GM21723 (cell line): ENCODE measurements around the gene KISS1R.

ENCODE experiments used
- ATAC-seq: cut with Tn5 transposase; IDR thresholded peaks from one replicate; pipeline ENCODE4 v1.9.1; 2021; ENCODE audit warnings: mild to moderate bottlenecking, moderate library complexity; ENCODE audit not compliant: unreplicated experiment

The KISS1R gene

DNA sequence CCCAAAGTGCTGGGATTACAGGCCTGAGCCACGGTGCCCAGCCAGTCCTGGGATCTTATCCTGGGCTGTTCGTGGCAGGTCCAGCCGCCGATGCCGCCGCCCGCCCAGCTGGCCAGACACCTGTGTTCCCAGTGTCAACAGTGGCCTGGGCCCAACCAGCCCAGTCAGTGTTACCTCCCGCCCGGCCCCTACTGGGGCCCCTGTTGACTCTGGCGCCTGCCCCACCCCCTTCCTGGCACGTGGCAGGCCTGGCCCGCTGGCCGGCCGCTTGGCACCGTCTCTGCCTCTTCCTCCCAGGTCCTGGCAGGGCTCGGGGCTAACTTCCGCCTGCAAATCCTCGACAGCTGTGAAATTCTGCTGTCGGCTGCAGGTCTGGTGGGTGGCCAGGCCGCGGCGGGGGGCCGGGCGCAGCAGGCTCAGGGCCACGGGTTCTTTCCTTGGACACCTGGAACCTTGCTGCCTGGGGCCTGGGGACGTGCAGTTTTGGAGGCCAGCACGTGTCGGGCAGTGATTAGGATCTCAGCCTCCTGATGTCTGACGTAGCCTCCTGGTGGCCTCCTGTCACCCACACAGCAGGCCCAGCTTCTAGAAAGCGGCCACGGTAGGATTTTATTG is 17.8 kb downstream of the KISS1R start:
- ATAC-seq, result no peak

DNA sequence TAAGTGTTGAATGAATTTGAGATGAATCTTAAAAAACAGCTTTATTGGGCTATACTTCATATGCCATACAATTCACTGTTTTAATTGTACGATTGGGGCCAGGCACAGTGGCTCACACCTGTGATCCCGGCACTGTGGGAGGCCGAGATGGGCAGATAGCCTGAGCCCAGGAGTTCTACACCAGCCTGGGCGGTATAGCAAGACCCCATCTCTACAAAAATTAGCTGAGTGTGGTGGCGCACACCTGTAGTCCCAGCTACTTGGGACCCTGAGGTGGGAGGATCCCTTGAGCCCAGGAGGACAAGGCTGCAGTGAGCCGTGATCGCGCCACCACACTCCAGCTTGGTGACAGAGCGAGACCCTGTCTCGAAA is 19.0 kb downstream of the KISS1R start:
- no peak for ATAC-seq

DNA sequence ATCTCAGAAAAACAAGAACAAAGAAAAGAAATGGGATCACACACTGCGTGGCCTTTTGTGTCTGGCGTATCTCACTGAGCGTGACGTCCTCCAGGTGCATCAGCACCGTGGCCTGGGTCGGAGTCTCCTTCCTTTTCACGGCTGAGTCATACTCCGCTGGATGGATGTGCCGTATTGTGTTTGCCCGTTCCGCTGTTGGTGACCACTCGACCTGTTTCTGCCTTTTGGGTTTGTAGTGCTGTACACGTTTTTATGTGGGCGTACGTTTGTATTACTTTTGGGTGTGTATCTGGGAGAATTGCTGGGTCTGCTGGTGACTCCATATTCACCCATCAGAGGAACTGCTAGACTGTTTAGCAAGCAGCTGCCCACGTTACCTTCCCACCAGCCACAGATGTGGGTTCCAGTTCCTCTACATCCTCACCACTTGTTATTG is 20.1 kb downstream of the KISS1R start:
- no peak for ATAC-seq

DNA sequence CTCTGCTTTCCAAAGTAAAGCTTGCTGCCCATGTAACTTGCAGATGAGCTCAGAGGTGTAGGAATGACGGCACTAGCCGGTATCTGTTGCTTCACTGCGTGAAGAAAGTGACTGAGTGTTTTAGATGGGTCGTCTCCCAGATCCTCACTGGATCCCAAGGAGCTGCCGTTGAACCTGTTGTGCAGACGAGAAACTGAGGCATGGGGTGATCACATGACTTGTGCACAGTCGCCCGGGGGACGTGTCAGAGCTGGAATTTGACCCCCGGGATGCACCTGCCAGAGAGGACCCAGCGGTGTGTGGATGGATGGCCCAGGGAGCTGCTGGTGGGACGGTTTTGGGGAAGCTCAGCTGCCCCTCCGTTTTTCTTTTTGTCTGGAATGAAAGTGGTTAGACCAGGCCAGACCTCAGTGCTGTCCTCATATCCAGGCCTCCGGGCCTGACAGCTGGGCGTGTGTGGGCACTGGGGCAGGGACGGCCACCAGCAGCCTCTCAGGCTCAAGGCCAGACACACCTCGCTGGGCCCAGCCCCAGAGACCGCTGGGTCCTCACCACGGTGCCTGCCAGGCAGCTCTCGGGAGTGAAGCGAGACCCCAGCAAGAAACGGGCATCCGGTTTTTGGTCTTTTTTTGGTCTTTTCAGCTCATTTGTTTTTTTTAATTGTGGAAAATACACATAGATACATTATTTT is 21.2 kb downstream of the KISS1R start:
- no peak for ATAC-seq

DNA sequence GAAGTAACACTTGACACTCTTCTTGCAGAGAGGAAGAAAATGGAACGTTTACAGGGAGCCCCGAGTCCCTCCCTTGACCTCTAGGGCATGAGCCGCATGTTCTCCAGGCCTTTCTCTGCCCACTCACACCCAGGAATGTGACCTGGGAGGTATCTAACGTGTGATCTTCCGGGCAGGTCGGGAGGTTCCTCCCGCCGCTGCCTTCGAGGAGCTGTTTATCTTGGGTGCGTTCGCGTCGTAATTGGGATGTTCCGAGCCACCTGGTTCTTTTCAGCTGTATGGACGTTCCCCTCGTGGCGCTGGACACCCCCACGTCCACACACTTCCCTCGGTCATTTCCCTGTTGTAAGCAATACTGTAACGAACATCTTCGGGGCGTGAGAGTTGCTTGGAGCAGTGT is 22.3 kb downstream of the KISS1R start:
- no peak for ATAC-seq

DNA sequence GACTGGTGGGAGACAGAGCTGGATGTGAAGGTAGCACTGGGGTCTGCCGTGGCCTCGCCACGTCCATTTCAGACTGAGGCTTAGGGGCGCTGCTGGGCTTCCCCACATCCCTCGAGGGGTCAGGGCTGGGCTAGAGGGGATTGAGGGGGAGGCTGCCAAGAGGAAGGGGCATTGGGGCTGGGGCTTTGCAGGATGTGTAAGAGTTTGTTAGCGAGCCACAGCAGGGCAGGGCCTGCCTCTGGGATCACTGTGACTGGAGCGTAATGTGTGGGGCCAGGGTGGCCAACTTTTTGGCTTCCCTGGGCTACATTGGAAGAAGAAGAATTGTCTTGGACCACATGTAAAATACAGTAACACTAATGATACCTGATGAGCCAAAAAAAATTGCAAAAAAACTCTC is 22.8 kb downstream of the KISS1R start:
- no peak for ATAC-seq

DNA sequence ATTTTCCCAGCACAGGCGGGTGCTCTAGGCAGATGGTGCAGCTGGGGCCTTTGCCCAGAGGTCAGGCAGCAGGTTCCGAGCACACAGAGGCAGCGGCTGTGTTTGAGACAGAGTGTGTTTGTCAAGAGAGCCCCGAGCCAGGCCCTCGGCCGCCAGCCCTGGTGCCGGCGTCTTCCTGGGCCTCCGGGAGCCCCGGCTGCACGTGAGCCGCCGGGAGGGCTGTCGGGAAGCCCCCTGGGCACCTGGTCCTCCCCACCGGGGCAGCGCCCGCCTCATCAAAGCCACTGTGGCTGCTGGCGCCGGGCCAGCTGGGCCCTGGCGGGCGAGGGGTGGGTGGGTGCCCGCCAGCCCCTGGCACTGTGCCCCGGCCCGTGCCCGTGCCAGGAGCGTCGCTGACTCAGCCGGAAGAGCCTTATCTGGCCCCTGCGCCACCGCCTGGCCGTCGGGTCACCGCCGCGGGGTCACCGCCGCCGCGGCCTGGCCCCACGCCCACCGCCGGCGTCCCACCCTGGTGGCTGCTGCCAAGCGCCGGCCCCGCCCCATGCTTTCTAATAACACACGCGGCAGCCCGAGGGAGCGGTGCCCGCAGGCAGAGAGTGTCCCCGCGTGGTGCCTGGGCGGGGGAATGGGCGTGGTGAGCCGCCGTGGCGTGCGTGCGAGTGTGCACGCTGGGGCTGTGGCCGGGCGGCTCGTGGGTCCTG is 23.6 kb downstream of the KISS1R start:
- no peak for ATAC-seq

DNA sequence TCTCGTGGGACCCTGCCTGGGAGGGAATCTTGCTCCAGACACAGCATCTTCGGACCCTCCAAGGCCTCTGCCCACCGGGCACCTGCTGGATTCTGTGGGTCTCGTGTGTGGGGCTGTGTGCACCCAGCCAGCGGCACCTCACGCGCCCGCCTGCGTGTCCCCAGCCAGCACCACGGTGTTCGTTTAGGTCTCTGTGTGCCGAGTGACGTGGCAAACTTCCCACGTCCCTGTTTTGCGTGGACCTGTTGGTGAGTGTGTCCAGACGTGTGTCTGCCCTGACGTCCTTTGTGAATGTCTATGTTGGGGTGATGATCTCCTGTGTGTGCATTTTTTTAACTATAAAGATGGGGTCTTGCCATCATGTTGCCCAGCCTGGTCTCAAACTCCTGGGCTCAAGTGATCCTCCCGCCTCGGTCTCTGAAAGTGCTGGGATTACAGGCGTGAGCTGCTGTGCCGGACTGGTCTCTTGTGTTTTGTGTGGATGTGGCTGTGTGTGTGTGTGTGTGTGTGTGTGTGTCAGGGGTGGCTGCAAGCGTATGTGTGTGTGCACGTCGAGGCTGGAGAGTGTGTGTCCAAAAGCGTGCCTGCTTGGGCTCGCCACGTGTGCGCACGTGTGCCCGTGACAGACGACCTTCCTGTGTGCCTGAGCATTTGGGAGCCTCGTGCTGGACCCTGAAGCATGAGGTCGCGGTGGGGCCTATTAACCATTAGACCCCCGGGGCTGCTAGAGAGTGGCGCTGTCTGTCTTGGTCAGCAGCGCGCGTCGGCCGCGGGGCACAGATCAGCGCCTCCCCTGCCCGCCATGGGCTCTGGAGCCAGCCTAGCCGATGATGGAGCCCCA is 24.4 kb downstream of the KISS1R start:
- no peak for ATAC-seq

DNA sequence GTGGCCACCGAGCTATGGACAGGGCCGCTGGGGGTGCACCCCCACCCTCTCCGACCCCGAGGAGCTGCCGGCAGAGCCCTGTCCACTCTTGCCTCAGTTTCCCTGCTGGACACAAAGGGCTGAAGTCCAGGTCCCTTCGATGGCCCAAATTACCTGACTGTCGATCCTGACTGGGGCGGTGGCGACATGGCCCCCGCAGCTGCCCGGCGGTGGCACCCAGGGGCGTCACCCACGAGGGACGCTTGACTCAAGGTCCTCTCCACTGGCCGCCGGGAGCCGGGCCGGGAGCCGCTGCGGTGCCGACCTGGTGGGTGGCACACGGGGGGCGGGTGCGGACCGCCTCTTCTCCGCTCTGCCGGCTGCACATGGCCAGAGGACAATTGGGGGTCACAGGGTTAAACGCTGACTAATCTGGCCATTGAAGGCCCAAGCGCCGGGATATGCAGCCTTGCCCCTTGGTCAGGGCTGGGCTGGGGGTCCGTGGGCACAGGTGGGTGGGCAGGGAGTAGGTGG is 25.1 kb downstream of the KISS1R start:
- ATAC-seq, result no peak

DNA sequence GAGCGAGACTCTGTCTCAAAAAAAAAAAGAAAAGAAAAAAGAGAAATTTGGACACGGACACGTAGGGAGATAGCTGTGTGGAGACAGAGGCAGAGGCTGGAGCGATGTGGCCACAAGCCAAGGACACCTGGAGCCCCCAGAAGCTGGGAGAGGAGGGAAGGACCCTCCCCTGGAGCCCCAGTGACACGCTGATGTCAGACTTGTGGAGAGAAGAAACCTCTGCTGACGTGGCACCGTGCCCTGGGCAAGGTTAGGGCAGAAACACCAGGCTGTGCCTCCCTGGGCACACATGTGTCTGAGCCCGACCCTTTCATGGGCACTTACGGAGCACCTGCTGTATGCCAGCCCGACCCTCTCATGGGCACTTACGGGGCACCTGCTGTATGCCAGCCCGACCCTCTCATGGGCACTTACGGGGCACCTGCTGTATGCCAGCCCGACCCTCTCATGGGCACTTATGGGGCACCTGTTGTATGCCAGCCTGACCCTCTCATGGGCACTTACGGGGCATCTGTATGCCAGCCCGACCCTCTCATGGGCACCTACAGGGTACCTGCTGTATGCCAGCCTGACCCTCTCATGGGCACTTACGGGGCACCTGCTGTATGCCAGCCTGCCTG is 26.5 kb downstream of the KISS1R start:
- no peak for ATAC-seq

DNA sequence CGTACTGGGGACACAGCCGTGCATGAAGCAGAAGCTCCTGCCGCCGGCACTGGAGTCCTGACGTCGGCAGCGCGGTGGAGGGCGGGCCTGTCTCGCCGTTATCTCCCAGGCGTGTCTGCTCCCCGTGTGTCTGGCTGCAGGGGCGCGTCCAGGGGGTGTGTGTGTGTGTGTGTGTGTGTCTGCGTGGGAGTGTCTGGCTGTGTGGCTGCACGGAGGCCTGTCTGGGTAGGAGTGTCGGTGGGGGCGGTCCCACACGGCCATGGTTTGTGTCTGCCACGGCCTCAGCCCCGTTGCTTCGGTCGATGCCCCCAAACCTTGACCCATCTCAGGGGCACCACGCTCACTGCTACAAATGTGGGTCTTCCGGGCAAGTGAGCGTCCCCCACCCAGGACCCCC is 27.0 kb downstream of the KISS1R start:
- ATAC-seq, result no peak

DNA sequence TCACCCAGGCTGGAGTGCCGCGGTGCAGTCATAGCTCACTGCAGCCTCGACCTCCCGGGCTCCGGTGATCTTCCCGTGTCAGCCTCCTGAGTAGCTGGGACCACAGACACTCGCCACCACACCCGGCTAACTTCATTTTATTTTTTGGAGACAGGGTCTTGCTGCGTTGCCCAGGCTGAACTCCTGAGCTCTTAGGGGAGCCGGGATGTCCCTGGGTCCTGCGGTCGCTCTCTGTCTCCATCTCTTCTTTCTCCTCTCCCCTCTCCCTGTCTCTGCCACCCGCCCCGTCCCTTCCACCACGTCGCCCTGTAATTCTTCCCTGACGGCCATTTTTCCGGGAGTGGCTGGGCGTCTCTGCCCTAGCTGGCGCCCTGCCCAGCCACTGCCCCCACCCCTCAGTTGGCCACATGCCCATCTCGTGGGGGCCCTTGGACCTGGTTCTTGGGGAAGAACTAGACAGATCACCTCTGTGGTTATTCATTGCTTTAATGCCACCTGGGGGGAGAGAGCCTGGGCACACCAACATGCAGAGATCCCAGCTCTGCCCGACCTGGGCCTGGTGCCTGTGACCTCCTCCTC is 27.6 kb downstream of the KISS1R start:
- ATAC-seq, result no peak

DNA sequence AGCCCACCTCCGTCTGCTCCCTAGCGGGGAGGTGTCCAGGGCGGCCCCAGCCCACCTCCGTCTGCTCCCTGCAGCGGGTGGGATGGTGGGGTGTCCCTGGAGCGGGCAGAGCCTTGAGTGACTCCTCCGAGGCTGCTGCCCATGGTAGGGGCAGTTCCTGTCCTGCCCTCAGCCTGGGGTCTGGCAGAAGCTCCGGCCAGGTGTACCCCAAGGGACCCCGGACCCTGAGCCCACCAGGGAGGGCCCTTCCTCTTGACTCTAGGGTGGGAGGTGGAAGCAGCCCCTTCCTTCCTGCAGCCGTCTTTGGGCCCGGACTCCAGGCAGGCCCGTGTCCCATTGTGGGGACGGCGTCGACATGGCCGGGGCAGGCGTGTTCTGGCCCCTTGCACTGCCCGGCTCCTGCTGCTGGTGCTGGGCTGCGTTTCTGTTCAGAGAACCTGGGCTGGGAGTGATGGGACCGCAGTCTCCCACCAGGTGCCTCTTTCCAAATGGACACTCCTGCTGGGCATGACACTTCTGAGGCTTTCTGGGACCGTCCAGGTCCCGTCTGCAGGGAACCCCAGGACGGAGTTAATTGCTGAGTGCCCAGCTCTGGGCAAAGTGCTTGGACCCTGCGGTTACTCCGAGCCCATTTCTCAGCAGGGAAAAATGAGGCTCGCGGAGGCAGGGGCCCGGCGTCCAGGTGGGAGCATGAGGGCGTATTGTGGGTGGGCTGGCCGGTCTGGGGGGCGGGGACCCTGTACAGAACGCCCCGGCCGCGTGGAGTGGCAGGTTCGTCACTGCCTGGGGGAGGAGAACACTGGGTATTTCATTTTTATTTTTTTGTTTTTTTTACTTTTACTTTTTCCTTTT is 28.5 kb downstream of the KISS1R start:
- ATAC-seq, result no peak

DNA sequence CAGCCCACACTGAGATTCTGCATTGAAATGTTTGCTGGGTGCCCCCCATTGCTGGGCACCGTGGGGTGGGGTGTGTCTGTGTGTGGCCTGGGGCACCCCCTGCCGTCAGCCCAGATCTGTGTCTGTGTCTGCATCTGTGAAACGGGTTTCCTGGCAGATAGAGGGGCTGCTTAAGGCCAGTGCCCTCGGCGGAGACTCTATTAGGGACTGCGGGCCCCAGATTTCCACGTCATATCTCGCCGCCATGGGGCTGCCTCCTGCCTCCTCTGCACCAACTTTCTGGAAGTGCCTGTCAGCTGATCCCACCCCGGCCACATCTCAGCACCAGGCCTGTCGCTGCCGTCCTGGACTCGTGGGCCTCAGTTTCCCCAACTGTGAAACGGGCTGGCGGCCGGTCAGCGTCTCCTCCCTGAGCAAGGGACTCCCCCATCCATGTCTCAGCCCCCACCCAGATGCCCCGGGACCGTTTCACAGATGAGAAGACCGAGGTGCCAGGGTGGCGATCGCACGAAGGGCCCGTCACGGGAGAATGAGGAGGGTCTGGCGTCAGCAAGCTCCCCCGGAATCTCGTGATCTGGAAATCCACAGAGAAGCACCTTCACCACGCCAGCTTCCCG is 30.1 kb downstream of the KISS1R start:
- peak; percentile 18 for ATAC-seq

DNA sequence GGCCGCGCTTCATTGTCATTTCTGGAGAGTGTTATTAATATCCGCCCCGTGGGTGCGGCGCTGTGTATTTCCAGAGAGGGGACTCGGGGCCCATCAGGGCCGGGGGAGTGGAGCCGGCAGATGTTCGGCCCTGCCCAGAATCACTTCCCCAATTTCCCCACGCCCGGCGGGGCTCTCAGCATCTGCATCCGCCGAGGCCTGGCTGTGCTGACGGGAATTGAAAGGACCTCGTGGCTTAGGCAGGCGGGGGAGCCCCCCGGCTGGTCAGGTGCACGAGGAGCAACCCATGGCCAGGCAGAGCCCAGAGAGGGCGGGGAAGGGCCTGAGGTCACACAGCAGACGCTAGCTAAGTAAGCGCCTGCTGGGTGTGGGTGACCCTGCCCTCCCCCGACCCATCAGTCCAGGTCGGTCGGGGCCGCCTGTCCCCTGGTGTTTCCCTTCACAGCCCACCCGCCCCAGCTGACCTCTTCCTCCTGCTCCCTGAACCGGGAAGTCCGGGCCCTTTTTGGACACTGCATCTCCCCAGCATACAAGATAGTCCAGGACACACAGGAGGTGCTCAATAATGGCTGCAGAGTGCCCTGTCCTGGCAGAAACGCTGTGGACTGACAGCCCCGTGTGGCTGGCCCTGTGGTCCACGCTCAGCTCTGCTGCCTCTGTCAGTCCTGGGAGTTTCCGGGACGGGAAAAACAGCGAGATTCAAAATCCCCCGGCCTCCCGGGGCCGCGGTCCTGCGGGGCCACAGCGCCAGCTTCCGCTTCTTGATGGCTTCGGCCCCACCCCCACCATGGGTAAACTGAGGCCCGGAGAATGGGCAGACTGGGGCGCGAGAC is 30.8 kb downstream of the KISS1R start:
- ATAC-seq, result peak; percentile 60

DNA sequence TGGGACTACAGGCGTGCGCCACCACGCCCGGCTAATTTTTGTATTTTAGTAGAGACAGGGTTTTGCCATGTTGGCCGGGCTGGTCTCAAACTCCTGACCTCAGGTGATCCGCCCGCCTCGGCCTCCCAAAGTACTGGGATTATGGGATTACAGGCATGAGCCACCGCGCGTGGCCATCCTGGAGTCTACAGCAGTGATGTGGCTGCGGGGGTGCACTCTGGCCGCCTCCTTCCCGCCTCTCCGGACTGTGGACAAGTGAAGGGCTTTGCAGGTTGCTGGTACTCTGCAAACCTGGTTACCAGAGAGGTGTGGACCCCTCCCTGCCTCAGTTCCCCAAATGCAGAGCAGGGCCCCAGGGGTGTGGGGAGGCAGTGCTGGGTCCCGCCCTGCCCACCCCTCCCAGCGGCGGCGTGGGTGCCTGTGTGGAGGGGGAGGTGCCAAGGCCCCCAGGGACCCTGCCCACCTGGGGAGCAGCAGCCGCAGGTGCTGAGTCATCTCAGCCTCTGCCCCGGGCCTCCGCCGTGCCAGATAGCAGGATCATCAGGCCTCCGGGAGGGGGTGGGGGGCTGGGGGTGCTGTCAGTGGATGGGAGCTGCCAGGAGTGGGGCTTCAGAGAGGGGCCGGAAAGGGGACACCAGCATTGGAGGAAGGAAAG is 31.8 kb downstream of the KISS1R start:
- no peak for ATAC-seq

DNA sequence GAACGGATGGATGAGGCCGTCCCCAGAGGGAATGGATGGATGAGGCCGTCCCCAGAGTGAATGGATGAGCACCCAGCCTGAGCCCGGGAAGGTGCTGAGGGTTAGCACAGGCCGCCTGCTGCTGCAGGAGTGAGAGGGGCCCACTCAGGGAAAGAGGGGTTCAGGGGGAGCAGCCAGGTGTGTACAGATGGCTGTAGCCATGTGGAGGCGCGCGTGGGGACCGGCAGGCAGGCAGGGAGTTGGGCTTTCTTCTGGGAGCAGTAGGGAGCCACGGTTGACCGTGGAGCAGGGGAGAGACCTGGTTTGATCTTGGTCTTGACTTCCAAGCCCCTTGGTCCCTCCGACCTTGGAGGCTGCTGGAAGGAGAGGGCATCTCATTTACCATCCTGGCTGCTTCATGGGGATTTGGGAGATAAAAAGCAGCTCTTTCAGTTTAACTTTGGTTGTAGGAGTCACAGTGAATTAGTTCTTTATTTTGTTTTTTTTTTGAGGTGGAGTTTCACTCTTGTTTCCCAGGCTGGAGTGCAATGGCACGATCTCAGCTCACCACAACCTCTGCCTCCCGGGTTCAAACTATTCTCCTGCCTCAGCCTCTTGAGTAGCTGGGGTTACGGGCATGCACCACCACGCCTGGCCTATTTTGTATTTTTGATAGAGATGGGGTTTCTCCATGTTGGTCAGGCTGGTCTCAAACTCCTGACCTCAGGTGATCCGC is 33.4 kb downstream of the KISS1R start:
- ATAC-seq, result no peak
